Liver (tissue), 9 donors: ENCODE data around the gene FOXG1. TPM values are rescaled to one million over a fixed set of nuclear protein-coding genes. Genes with fewer than 3 reads are reported as not detected.

ENCODE experiments used
- DNase-seq: peaks from one replicate; pipeline ENCODE4 v3.0.0-alpha.2; 2017; ENCODE audit warnings: low spot score
- H3K27ac ChIP-seq, 2 donors: one replicate each; pipeline ENCODE4 v1.7.0; 2013; ENCODE audit warnings: inconsistent platforms in 2 of 2, low read length in 2 of 2, control low read depth in 1 of 2, low read depth in 1 of 2, mild to moderate bottlenecking in 1 of 2
- H3K27me3 ChIP-seq, 4 donors: one replicate each; pipeline versions ENCODE4 v1.6.1 to v1.7.0; 2013; ENCODE audit warnings: low read length in 3 of 4, inconsistent platforms in 1 of 4, mild to moderate bottlenecking in 1 of 4, moderate library complexity in 1 of 4; ENCODE audit not compliant: control insufficient read depth in 4 of 4, insufficient read depth in 4 of 4
- H3K36me3 ChIP-seq, 4 donors: one replicate each; pipeline versions ENCODE4 v1.6.1 to v1.7.0; 2013; ENCODE audit warnings: low read length in 3 of 4, mild to moderate bottlenecking in 3 of 4, low read depth in 1 of 4, moderate library complexity in 1 of 4; ENCODE audit not compliant: control insufficient read depth in 4 of 4, insufficient read depth in 3 of 4
- H3K4me1 ChIP-seq, 4 donors: one replicate each; pipeline versions ENCODE4 v1.6.1 to v1.7.0; 2013; ENCODE audit warnings: low read length in 3 of 4, mild to moderate bottlenecking in 3 of 4, moderate library complexity in 1 of 4; ENCODE audit not compliant: control insufficient read depth in 4 of 4, insufficient read depth in 4 of 4
- H3K4me3 ChIP-seq, 3 donors: one replicate each; pipeline versions ENCODE4 v1.6.1 to v1.7.0; 2013; ENCODE audit warnings: low read length in 3 of 3, control low read depth in 1 of 3, low read depth in 1 of 3, mild to moderate bottlenecking in 1 of 3
- H3K9ac ChIP-seq, 2 donors: one replicate each; pipeline ENCODE4 v1.7.0; 2013; ENCODE audit warnings: low read length in 2 of 2, mild to moderate bottlenecking in 2 of 2, moderate library complexity in 2 of 2, control low read depth in 1 of 2, low read depth in 1 of 2
- H3K9me3 ChIP-seq, 4 donors: one replicate each; pipeline versions ENCODE4 v1.6.1 to v1.7.0; 2013; ENCODE audit warnings: low read length in 3 of 4; ENCODE audit not compliant: control insufficient read depth in 4 of 4
- ATF3 ChIP-seq: IDR thresholded peaks from 2 replicates; pipeline ENCODE4 v1.6.1; 2016; ENCODE audit warnings: antibody characterized with exemption
- CTCF ChIP-seq: fragments of 150-350 bp; IDR thresholded peaks from 2 replicates; pipeline ENCODE4 v1.5.1; 2017; ENCODE audit warnings: improper control_type of control experiment, low read depth, low read length; ENCODE audit not compliant: missing input control
- EGR1 ChIP-seq, 2 donors: IDR thresholded peaks; 2 replicates each; pipeline ENCODE4 v1.6.1; 2016 to 2018; ENCODE audit warnings: antibody characterized with exemption in 2 of 2, low read depth in 2 of 2
- FOXA1 ChIP-seq: IDR thresholded peaks from 2 replicates; pipeline ENCODE4 v1.6.1; 2016; ENCODE audit warnings: antibody characterized with exemption
- FOXA2 ChIP-seq: IDR thresholded peaks from 2 replicates; pipeline ENCODE4 v1.6.1; 2016; ENCODE audit warnings: antibody characterized with exemption
- GABPA ChIP-seq, 2 donors: IDR thresholded peaks in 1 of 2; conservative IDR thresholded peaks in 1 of 2; 2 replicates each; pipeline ENCODE4 v1.6.1; 2016; ENCODE audit warnings: antibody characterized with exemption in 2 of 2, mild to moderate bottlenecking in 1 of 2, moderate library complexity in 1 of 2
- HNF4A ChIP-seq, 2 donors: conservative IDR thresholded peaks; 2 replicates each; pipeline ENCODE4 v1.6.1; 2016; ENCODE audit warnings: antibody characterized with exemption in 2 of 2, mild to moderate bottlenecking in 2 of 2
- HNF4G ChIP-seq: IDR thresholded peaks from 2 replicates; pipeline ENCODE4 v1.6.1; 2016; ENCODE audit warnings: antibody characterized with exemption
- JUND ChIP-seq, 2 donors: IDR thresholded peaks; 2 replicates each; pipeline ENCODE4 v1.6.1; 2016; ENCODE audit warnings: antibody characterized with exemption in 2 of 2
- MAX ChIP-seq: IDR thresholded peaks from 2 replicates; pipeline ENCODE4 v1.6.1; 2016; ENCODE audit warnings: antibody characterized with exemption
- NR2F2 ChIP-seq: IDR thresholded peaks from 2 replicates; pipeline ENCODE4 v1.6.1; 2016; ENCODE audit warnings: antibody characterized with exemption
- RAD21 ChIP-seq, 2 donors: IDR thresholded peaks; 2 replicates each; pipeline ENCODE4 v1.6.1; 2016; ENCODE audit warnings: antibody characterized with exemption in 2 of 2, mild to moderate bottlenecking in 2 of 2
- REST ChIP-seq: IDR thresholded peaks from 2 replicates; pipeline ENCODE4 v1.6.1; 2016; ENCODE audit warnings: antibody characterized with exemption, mild to moderate bottlenecking
- RXRA ChIP-seq, 2 donors: IDR thresholded peaks; 2 replicates each; pipeline ENCODE4 v1.6.1; 2017 to 2018; ENCODE audit warnings: antibody characterized with exemption in 2 of 2, mild to moderate bottlenecking in 1 of 2
- SP1 ChIP-seq: IDR thresholded peaks from 2 replicates; pipeline ENCODE4 v1.6.1; 2018; ENCODE audit warnings: antibody characterized with exemption, mild to moderate bottlenecking
- TAF1 ChIP-seq: conservative IDR thresholded peaks from 2 replicates; pipeline ENCODE4 v1.6.1; 2016; ENCODE audit warnings: antibody characterized with exemption, mild to moderate bottlenecking
- YY1 ChIP-seq: IDR thresholded peaks from 2 replicates; pipeline ENCODE4 v1.6.1; 2016; ENCODE audit warnings: antibody characterized with exemption, mild to moderate bottlenecking
- ZBTB33 ChIP-seq: IDR thresholded peaks from 2 replicates; pipeline ENCODE4 v1.6.1; 2016; ENCODE audit warnings: antibody characterized with exemption
- WGBS: extraction: QIAGEN DNeasy Blood & Tissue Kit; methylation state at CpG from one replicate; pipeline ENCODE4 v1.1.7; 2013; 5-methylcytosine and 5-hydroxymethylcytosine counted together
- polyA plus RNA-seq, 2 donors: library from polyadenylated mRNA; stranded (reverse) in 1 of 2; unstranded in 1 of 2; fragments of 200-250 nt in 1 of 2; fragments of >200 nt in 1 of 2; fragmentation: Nextera tagmentation in 1 of 2; extraction: Ambion mirVana in 1 of 2; gene quantifications; one replicate each; pipeline versions ENCODE4 v1.2.1 to v1.2.3, GENCODE V29; 2013 to 2015
- total RNA-seq, 2 donors: library from RNA; depleted of rRNA; stranded (reverse); fragments of >200 nt; gene quantifications; one replicate each; pipeline ENCODE4 v1.2.3, GENCODE V29; 2014
- donor health status: healthy.
- donor health status: healthy.
- donor health status: healthy.
- donor health status: healthy.
- donor health status: healthy.

FOXG1 gene
- total and polyA plus RNA-seq, 4 donors, result not detected

- Histone ChIP-seq H3K27me3 (peaks cover 18 to 44% (median 28%) of the 10 kb centered on the region in 4 donors), H3K27ac (no peak overlapping the region), H3K4me1 (peaks cover 7 to 22% (median 14%) of the 10 kb centered on the region in 4 donors), H3K9me3 (peaks cover 0 to 8% (median 0%) of the 10 kb centered on the region in 4 donors), H3K9ac (no peak overlapping the region), H3K4me3 (no peak overlapping the region), H3K36me3 (no peaks in the 10 kb centered on the region)
- TF ChIP-seq FOXA1, result no peak
- TF ChIP-seq JUND (IDR thresholded peaks at IDR 0.05), result no peak
- no peak for TF ChIP-seq NR2F2
- no peak for TF ChIP-seq SP1
- TF ChIP-seq TAF1, result no peak
- no peak for TF ChIP-seq HNF4A (conservative IDR thresholded peaks at IDR 0.05)
- no peak for TF ChIP-seq FOXA2
- TF ChIP-seq RXRA (IDR thresholded peaks at IDR 0.05), result no peak
- TF ChIP-seq REST, result no peak
- TF ChIP-seq EGR1 (IDR thresholded peaks at IDR 0.05; ENCODE audit: low read depth in 2 of 2), result no peak
- no peak for TF ChIP-seq CTCF
- no peak for TF ChIP-seq GABPA (IDR thresholded peaks at IDR 0.05 in 1 of 2, conservative IDR thresholded peaks at IDR 0.05 in 1 of 2)
- TF ChIP-seq RAD21 (IDR thresholded peaks at IDR 0.05), result no peak
- TF ChIP-seq ZBTB33, result no peak
- no peak for TF ChIP-seq HNF4G
- TF ChIP-seq ATF3, result no peak
- no peak for TF ChIP-seq YY1
- TF ChIP-seq MAX, result no peak
- DNase-seq, result no peak
- 4% methylated on average over 4 of the region's 4 CpGs for WGBS
Observed at GRCh38 chr14:28763751-28764256, 2.8 kb upstream of the FOXG1 start.
